HFFc6 (cell line): ENCODE data around the gene SETD2. TPM values are rescaled to one million over a fixed set of nuclear protein-coding genes. Genes with fewer than 3 reads are reported as not detected.

Experiments
- DNase-seq: peaks from one replicate; pipeline ENCODE4 v3.0.0-alpha.2; 2018
- H3K27ac Mint-ChIP-seq: 2 replicates; pipeline ENCODE4 v1.8.0; 2020; ENCODE audit warnings: mild to moderate bottlenecking, mixed read lengths
- H3K27me3 Mint-ChIP-seq: 2 replicates; pipeline ENCODE4 v1.8.0; 2021; ENCODE audit warnings: mild to moderate bottlenecking, moderate library complexity, mixed read lengths; ENCODE audit not compliant: insufficient read depth
- H3K36me3 Mint-ChIP-seq: 2 replicates; pipeline ENCODE4 v1.8.0; 2021; ENCODE audit warnings: low read depth, mixed read lengths
- H3K4me1 Mint-ChIP-seq: 2 replicates; pipeline ENCODE4 v1.8.0; 2020; ENCODE audit warnings: low read depth, mixed read lengths
- H3K4me3 Mint-ChIP-seq: 2 replicates; pipeline ENCODE4 v1.8.0; 2020; ENCODE audit warnings: mild to moderate bottlenecking, moderate library complexity, mixed read lengths
- H3K9me3 Mint-ChIP-seq: 2 replicates; pipeline ENCODE4 v1.8.0; 2020; ENCODE audit warnings: mild to moderate bottlenecking, mixed read lengths
- total RNA-seq, 6 experiments: library from RNA; stranded (reverse); fragmentation: NEBNext Ultra II Directional; extraction: Animal tissue kit (Norgen Biotek cat#: 25700); gene quantifications; 2 replicates in 1 of 6; 3 replicates in 5 of 6; pipeline ENCODE4 v1.2.3, GENCODE V29; 2021
- TF ChIP-seq, protein P1 (sequence below): fragments of 200-600 bp; sonication (generic); IDR thresholded peaks from 2 replicates; pipeline ENCODE4 v1.5.0; 2021; ENCODE audit warnings: antibody characterized with exemption, mild to moderate bottlenecking

SETD2 gene
- total RNA-seq, 6 experiments from 2014 or later = 26.7 to 33.7 (median 30.8) TPM

DNA sequence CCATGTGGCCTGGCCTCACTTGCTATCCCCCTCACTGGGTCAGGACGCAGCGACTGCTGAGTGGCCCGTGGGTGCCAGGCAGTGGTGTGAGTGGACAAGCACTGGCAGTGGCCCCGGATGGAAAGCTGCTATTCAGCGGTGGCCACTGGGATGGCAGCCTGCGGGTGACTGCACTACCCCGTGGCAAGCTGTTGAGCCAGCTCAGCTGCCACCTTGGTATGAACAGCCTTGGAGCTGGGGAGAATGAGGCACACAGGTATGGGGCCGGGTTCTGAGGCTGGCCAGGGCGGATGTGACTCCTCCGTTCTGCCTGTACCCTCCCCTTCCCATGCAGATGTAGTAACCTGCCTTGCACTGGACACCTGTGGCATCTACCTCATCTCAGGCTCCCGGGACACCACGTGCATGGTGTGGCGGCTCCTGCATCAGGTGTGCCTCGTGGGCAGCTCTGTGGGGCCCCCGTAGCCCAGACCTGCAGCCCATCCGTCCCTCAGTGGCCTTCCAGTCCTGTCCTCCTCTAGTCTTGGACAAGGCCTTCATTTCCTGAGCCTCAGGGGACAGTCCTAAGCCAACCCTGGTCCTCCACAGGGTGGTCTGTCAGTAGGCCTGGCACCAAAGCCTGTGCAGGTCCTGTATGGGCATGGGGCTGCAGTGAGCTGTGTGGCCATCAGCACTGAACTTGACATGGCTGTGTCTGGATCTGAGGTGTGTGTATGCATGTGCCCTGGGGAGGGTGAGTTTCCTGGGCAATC, 156.3 kb downstream of the SETD2 start:
- Mint-ChIP-seq H3K27ac (no peak overlapping the region), H3K4me3 (no peak overlapping the region), H3K27me3 (peaks cover 9% of the 10 kb centered on the region), H3K36me3 (no peaks in the 10 kb centered on the region), H3K4me1 (no peaks in the 10 kb centered on the region), H3K9me3 (no peaks in the 10 kb centered on the region)
- no peak for DNase-seq
- TF ChIP-seq, protein P1, sequence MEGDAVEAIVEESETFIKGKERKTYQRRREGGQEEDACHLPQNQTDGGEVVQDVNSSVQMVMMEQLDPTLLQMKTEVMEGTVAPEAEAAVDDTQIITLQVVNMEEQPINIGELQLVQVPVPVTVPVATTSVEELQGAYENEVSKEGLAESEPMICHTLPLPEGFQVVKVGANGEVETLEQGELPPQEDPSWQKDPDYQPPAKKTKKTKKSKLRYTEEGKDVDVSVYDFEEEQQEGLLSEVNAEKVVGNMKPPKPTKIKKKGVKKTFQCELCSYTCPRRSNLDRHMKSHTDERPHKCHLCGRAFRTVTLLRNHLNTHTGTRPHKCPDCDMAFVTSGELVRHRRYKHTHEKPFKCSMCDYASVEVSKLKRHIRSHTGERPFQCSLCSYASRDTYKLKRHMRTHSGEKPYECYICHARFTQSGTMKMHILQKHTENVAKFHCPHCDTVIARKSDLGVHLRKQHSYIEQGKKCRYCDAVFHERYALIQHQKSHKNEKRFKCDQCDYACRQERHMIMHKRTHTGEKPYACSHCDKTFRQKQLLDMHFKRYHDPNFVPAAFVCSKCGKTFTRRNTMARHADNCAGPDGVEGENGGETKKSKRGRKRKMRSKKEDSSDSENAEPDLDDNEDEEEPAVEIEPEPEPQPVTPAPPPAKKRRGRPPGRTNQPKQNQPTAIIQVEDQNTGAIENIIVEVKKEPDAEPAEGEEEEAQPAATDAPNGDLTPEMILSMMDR = no peak

DNA sequence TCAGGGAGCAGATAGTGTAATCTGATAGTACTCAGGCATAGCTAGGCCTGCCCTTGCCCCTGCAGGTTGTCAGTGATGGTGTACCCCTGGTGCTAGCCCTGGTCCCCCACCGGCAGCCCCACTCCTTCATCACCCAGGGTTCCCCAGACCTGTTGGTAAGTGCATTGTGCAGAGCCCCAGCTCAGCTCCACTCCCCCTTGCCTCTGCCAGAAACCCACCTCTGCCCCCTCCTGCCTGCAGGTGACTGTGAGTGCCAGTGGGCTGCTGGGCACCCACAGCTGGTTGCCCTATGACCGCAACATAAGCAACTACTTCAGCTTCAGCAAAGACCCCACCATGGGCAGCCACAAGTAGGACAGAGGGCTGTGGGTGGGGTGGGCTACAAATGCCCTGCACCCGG, 156.9 kb downstream of the SETD2 start:
- H3K27me3 Mint-ChIP-seq = peaks cover 5% of the 10 kb centered on the region; the same call in 1 of the 2 replicates
- no peak overlapping the region for H3K4me3 Mint-ChIP-seq
- H3K9me3 Mint-ChIP-seq = no peaks in the 10 kb centered on the region
- H3K36me3 Mint-ChIP-seq = no peaks in the 10 kb centered on the region
- no peak overlapping the region for H3K27ac Mint-ChIP-seq
- no peaks in the 10 kb centered on the region for H3K4me1 Mint-ChIP-seq
- DNase-seq = no peak
- TF ChIP-seq, protein P1 = no peak

DNA sequence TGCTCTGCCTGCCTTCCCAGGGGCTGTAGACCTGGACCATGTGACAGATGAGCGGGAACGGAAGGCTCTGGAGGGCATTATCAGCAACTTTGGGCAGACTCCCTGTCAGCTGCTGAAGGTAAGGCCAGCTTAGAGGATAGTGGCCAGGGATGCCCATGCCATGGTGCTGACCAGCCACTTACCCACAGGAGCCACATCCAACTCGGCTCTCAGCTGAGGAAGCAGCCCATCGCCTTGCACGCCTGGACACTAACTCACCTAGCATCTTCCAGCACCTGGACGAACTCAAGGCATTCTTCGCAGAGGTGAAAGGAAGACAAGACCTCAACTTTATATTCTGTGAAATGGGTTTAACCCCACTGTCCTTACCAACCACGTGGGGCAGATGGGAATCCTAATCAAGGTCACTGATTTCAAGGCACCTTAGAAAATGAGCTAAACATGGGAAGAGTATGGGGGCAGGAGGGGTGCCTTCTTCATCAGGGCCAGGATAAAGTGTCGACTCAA, 157.7 kb downstream of the SETD2 start:
- Mint-ChIP-seq H3K4me3 (no peak overlapping the region), H3K36me3 (no peaks in the 10 kb centered on the region), H3K9me3 (no peaks in the 10 kb centered on the region), H3K27me3 (peaks cover 5% of the 10 kb centered on the region; the same call in 1 of the 2 replicates), H3K4me1 (no peaks in the 10 kb centered on the region), H3K27ac (no peak overlapping the region)
- TF ChIP-seq, protein P1 = no peak
- DNase-seq = no peak

DNA sequence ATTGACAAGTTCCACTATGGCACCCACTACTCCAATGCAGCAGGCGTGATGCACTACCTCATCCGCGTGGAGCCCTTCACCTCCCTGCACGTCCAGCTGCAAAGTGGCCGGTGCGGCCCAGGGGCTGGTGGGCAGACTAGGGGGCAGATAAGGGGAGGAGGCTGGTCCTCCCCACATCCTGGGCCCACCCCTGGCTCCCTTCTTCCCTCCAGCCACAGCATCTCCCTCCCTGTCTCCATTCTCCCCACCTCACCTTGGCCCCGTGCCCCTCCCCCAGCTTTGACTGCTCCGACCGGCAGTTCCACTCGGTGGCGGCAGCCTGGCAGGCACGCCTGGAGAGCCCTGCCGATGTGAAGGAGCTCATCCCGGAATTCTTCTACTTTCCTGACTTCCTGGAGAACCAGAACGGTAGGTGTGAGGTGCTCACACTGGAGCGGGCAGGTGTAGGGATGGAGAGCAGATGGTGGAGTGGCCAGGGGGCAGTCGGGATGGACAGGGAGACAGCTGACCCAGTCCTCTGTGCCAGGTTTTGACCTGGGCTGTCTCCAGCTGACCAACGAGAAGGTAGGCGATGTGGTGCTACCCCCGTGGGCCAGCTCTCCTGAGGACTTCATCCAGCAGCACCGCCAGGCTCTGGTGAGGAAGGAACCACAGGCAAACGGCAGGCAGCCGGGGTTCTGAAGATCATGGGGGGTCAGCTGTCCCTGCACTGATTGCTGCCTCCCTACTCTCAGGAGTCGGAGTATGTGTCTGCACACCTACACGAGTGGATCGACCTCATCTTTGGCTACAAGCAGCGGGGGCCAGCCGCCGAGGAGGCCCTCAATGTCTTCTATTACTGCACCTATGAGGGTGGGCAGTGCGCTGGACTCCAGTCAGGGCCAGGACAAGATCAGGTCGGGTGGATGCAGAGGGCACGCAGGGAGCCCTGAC, 158.4 kb downstream of the SETD2 start:
- H3K9me3 Mint-ChIP-seq = no peaks in the 10 kb centered on the region
- H3K27me3 Mint-ChIP-seq = peaks cover 5% of the 10 kb centered on the region; the same call in 1 of the 2 replicates
- H3K4me1 Mint-ChIP-seq = peaks cover 5% of the 10 kb centered on the region
- no peaks in the 10 kb centered on the region for H3K36me3 Mint-ChIP-seq
- no peak overlapping the region for H3K27ac Mint-ChIP-seq
- no peak overlapping the region for H3K4me3 Mint-ChIP-seq
- DNase-seq = no peak
- TF ChIP-seq, protein P1 = no peak

DNA sequence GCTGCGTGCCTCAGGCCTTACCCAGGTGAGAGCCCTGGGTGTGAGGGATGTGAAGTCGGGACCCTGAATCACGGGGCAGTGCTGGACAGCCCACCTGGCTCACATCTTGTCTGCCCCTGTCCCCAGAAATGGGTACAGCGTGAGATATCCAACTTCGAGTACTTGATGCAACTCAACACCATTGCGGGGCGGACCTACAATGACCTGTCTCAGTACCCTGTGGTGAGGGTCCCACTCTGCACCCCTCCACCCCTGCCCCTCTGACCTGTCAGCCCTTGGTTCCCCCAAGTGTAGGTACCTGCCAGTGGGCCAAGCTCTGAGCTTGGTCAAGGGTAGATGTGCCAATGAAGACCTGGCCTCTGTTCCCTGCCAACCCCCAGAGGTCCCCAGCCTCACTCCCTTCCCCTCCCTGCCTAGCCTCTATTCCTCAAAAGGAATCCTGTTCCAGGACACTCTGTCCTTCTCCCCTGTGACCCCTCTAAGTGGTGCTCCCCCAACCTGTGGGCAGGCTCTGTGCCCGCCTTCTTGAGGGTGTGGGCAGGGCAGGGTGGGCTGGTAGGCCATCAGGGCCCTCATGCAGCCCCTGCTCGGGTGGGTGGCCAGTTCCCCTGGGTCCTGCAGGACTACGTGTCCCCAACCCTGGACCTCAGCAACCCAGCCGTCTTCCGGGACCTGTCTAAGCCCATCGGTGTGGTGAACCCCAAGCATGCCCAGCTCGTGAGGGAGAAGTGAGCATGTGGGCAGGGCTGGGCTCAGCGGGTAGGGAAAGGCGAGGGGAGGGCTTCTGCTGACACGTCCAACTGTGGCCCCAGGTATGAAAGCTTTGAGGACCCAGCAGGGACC, 159.3 kb downstream of the SETD2 start:
- DNase-seq = no peak
- Mint-ChIP-seq H3K27ac (no peak overlapping the region), H3K4me1 (peaks cover 12% of the 10 kb centered on the region), H3K4me3 (no peak overlapping the region), H3K9me3 (no peaks in the 10 kb centered on the region), H3K27me3 (0 out of 2 replicates have a peak, but pooled peaks cover under 1% of the 10 kb centered on the region), H3K36me3 (no peaks in the 10 kb centered on the region)
- TF ChIP-seq, protein P1 = no peak
